HEK293 (cell line): ENCODE data around the gene CDIPT.

Experiments used
- CTCF ChIA-PET: fragments of 350-600 bp; formaldehyde crosslinking; extraction: SDS; loops from one replicate; lab custom pipeline; 2021; ENCODE audit warnings: antibody characterized with exemption; lab: Yijun Ruan, JAX
- POLR2A ChIA-PET: fragments of 300-600 bp; formaldehyde crosslinking; extraction: SDS; loops from one replicate; lab custom pipeline; 2020; ENCODE audit warnings: antibody characterized with exemption, inconsistent platforms; lab: Yijun Ruan, JAX
- H3K27ac ChIP-seq: fragments of 200-500 bp; sonication (Bioruptor generic); 2 replicates; pipeline ENCODE4 v1.5.1; 2014; ENCODE audit warnings: low read depth, low read length, control low read depth, inconsistent platforms; ENCODE audit errors: extremely low read depth
- H3K36me3 ChIP-seq, 2 experiments: fragments of 200-500 bp in 1 of 2; sonication (Bioruptor generic) in 1 of 2; 1 replicate in 1 of 2; 2 replicates in 1 of 2; pipeline ENCODE4 v1.5.1; 2014 to 2017; ENCODE audit warnings: inconsistent platforms in 2 of 2, low read length in 2 of 2; ENCODE audit not compliant: control insufficient read depth in 2 of 2, insufficient read depth in 1 of 2
- H3K4me1 ChIP-seq: fragments of 200-500 bp; sonication (Bioruptor generic); 2 replicates; pipeline ENCODE4 v1.5.1; 2014; ENCODE audit warnings: mild to moderate bottlenecking, low read length, inconsistent platforms; ENCODE audit not compliant: control insufficient read depth, insufficient read depth
- H3K4me3 ChIP-seq: 2 replicates; pipeline ENCODE4 v1.5.1; 2011; ENCODE audit warnings: low read depth, mild to moderate bottlenecking, control low read depth, low read length, moderate library complexity
- H3K9me3 ChIP-seq: fragments of 200-500 bp; sonication (Bioruptor generic); 2 replicates; pipeline ENCODE4 v1.5.1; 2014; ENCODE audit warnings: low read depth, low read length, inconsistent platforms; ENCODE audit not compliant: control insufficient read depth, insufficient read depth
- CTCF ChIP-seq: fragments of 450-650 bp; formaldehyde crosslinking; IDR thresholded peaks from 2 replicates; pipeline ENCODE4 v1.5.1; 2016; ENCODE audit warnings: missing biosample characterization, missing genetic modification characterization
- GFI1B ChIP-seq: fragments of 450-650 bp; formaldehyde crosslinking; IDR thresholded peaks from 2 replicates; pipeline ENCODE4 v1.5.1; 2016; ENCODE audit warnings: missing biosample characterization, missing genetic modification characterization
- GLI2 ChIP-seq: fragments of 450-650 bp; formaldehyde crosslinking; IDR thresholded peaks from 2 replicates; pipeline ENCODE4; 2017; ENCODE audit warnings: missing biosample characterization, missing genetic modification characterization, low read depth, borderline replicate concordance
- HOXC10 ChIP-seq: sonication (generic); formaldehyde crosslinking; IDR thresholded peaks from 2 replicates; pipeline ENCODE4 v1.8.1; 2023; ENCODE audit warnings: mild to moderate bottlenecking, missing genetic modification reagents
- IKZF3 ChIP-seq: fragments of 450-650 bp; IDR thresholded peaks from 2 replicates; pipeline ENCODE4 v1.5.0; 2018; ENCODE audit warnings: missing biosample characterization, mild to moderate bottlenecking, missing genetic modification characterization, moderate library complexity
- KLF17 ChIP-seq: fragments of 450-650 bp; formaldehyde crosslinking; IDR thresholded peaks from 2 replicates; pipeline ENCODE4 v1.5.1; 2016; ENCODE audit warnings: missing biosample characterization, missing genetic modification characterization
- KLF8 ChIP-seq: fragments of 450-650 bp; formaldehyde crosslinking; IDR thresholded peaks from 2 replicates; pipeline ENCODE4 v1.5.1; 2016; ENCODE audit warnings: missing biosample characterization, missing genetic modification characterization
- OSR2 ChIP-seq: fragments of 450-650 bp; formaldehyde crosslinking; IDR thresholded peaks from 2 replicates; pipeline ENCODE4 v1.5.1; 2016; ENCODE audit warnings: missing biosample characterization, missing genetic modification characterization
- RBAK ChIP-seq: fragments of 450-650 bp; formaldehyde crosslinking; IDR thresholded peaks from 2 replicates; pipeline ENCODE4 v1.5.1; 2016; ENCODE audit warnings: missing biosample characterization, missing genetic modification characterization
- ZBTB17 ChIP-seq: fragments of 450-650 bp; formaldehyde crosslinking; IDR thresholded peaks from 2 replicates; pipeline ENCODE4 v1.5.1; 2016; ENCODE audit warnings: missing biosample characterization, missing genetic modification characterization
- ZBTB48 ChIP-seq: fragments of 450-650 bp; formaldehyde crosslinking; IDR thresholded peaks from 2 replicates; pipeline ENCODE4 v1.5.1; 2016; ENCODE audit warnings: missing biosample characterization, missing genetic modification characterization
- ZEB2 ChIP-seq: fragments of 450-650 bp; formaldehyde crosslinking; IDR thresholded peaks from 2 replicates; pipeline ENCODE4 v1.5.1; 2016; ENCODE audit warnings: missing biosample characterization, missing genetic modification characterization
- ZNF121 ChIP-seq: fragments of 450-650 bp; formaldehyde crosslinking; IDR thresholded peaks from 2 replicates; pipeline ENCODE4 v1.5.1; 2016; ENCODE audit warnings: missing biosample characterization, missing genetic modification characterization
- ZNF132 ChIP-seq: fragments of 450-650 bp; formaldehyde crosslinking; IDR thresholded peaks from 2 replicates; pipeline ENCODE4 v1.5.1; 2017; ENCODE audit warnings: missing biosample characterization, missing genetic modification characterization, borderline replicate concordance
- ZNF146 ChIP-seq: fragments of 450-650 bp; formaldehyde crosslinking; IDR thresholded peaks from 2 replicates; pipeline ENCODE4 v1.5.1; 2016; ENCODE audit warnings: missing biosample characterization, missing genetic modification characterization
- ZNF214 ChIP-seq: fragments of 450-650 bp; formaldehyde crosslinking; IDR thresholded peaks from 2 replicates; pipeline ENCODE4 v1.5.1; 2017; ENCODE audit warnings: missing biosample characterization, mild to moderate bottlenecking, missing genetic modification characterization, borderline replicate concordance
- ZNF221 ChIP-seq: fragments of 450-650 bp; formaldehyde crosslinking; IDR thresholded peaks from 2 replicates; pipeline ENCODE4 v1.5.1; 2017; ENCODE audit warnings: missing biosample characterization, missing genetic modification characterization, borderline replicate concordance
- ZNF239 ChIP-seq: fragments of 450-650 bp; formaldehyde crosslinking; IDR thresholded peaks from 2 replicates; pipeline ENCODE4 v1.5.1; 2016; ENCODE audit warnings: missing biosample characterization, missing genetic modification characterization
- ZNF24 ChIP-seq: fragments of 450-650 bp; formaldehyde crosslinking; IDR thresholded peaks from 2 replicates; pipeline ENCODE4 v1.5.1; 2016; ENCODE audit warnings: missing biosample characterization, missing genetic modification characterization
- ZNF248 ChIP-seq: fragments of 450-650 bp; formaldehyde crosslinking; IDR thresholded peaks from 2 replicates; pipeline ENCODE4 v1.5.1; 2017; ENCODE audit warnings: missing biosample characterization, missing genetic modification characterization
- ZNF302 ChIP-seq: fragments of 450-650 bp; formaldehyde crosslinking; IDR thresholded peaks from 2 replicates; pipeline ENCODE4 v1.5.1; 2016; ENCODE audit warnings: missing biosample characterization, missing genetic modification characterization, low read depth
- ZNF398 ChIP-seq: fragments of 450-650 bp; formaldehyde crosslinking; IDR thresholded peaks from 2 replicates; pipeline ENCODE4 v1.5.1; 2017; ENCODE audit warnings: missing biosample characterization, missing genetic modification characterization
- ZNF416 ChIP-seq: fragments of 450-650 bp; formaldehyde crosslinking; IDR thresholded peaks from 2 replicates; pipeline ENCODE4 v1.5.1; 2016; ENCODE audit warnings: missing biosample characterization, missing genetic modification characterization
- ZNF488 ChIP-seq: fragments of 450-650 bp; formaldehyde crosslinking; IDR thresholded peaks from 2 replicates; pipeline ENCODE4 v1.5.1; 2016; ENCODE audit warnings: missing biosample characterization, missing genetic modification characterization
- ZNF571 ChIP-seq: fragments of 450-650 bp; formaldehyde crosslinking; IDR thresholded peaks from 2 replicates; pipeline ENCODE4 v1.5.0; 2017; ENCODE audit warnings: missing biosample characterization, missing genetic modification characterization
- ZNF580 ChIP-seq: fragments of 450-650 bp; formaldehyde crosslinking; IDR thresholded peaks from 2 replicates; pipeline ENCODE4 v1.5.1; 2016; ENCODE audit warnings: missing biosample characterization, missing genetic modification characterization
- ZNF621 ChIP-seq: fragments of 450-650 bp; formaldehyde crosslinking; IDR thresholded peaks from 2 replicates; pipeline ENCODE4 v1.5.1; 2017; ENCODE audit warnings: missing biosample characterization, missing genetic modification characterization
- ZNF791 ChIP-seq: fragments of 450-650 bp; formaldehyde crosslinking; IDR thresholded peaks from 2 replicates; pipeline ENCODE4 v1.5.1; 2016; ENCODE audit warnings: missing biosample characterization, missing genetic modification characterization
- ZSCAN16 ChIP-seq: fragments of 450-650 bp; formaldehyde crosslinking; IDR thresholded peaks from 2 replicates; pipeline ENCODE4 v1.5.1; 2016; ENCODE audit warnings: missing biosample characterization, missing genetic modification characterization
- ZSCAN5A ChIP-seq: fragments of 450-650 bp; formaldehyde crosslinking; IDR thresholded peaks from 2 replicates; pipeline ENCODE4 v1.5.1; 2016; ENCODE audit warnings: missing biosample characterization, missing genetic modification characterization

The CDIPT gene

GRCh38 chr16:29900102-29900887 is 37.3 kb upstream of the CDIPT start, which contains the start of gene ASPHD1 (continued):
- peak; percentile 77; the same call in 1 of the 2 replicates for TF ChIP-seq KLF8
- TF ChIP-seq ZNF302 (tag by site-specific recombination) = no peak
- no peak for TF ChIP-seq RBAK
- TF ChIP-seq ZNF621 (tag by site-specific recombination) = 0 out of 2 replicates have a peak, but pooled peaks have one; percentile 75
- TF ChIP-seq ZNF132 (tag by site-specific recombination) = no peak
- TF ChIP-seq ZNF214 (tag by site-specific recombination) = no peak
- 0 out of 2 replicates have a peak, but pooled peaks have one; percentile 37 for TF ChIP-seq ZBTB48
- peak; percentile 57; the same call in 1 of the 2 replicates for TF ChIP-seq ZEB2
- peak; percentile 22; the same call in 1 of the 2 replicates for TF ChIP-seq ZNF239 (tag by site-specific recombination)
- TF ChIP-seq ZNF146 (tag by site-specific recombination) = peak; percentile 18
- no peak for TF ChIP-seq ZNF221 (tag by site-specific recombination)
- peak; percentile 50; the same call in 1 of the 2 replicates for TF ChIP-seq ZNF24 (tag by site-specific recombination)

- H3K27ac ChIP-seq = no peak within 1 kb of the TSS
- CTCF ChIA-PET = interaction anchor here (0.7 to 2.1 kb wide), 5 partner anchors 27 to 123 kb away, joined by 3 to 10 read pairs (median 3); partner anchors contain the start of gene PAGR1
- TF ChIP-seq ZSCAN5A (tag by site-specific recombination) = no peak
- TF ChIP-seq GLI2 = no peak
- no peak for TF ChIP-seq ZNF488 (tag by site-specific recombination)
- TF ChIP-seq ZSCAN16 (tag by site-specific recombination) = no peak
- no peak for TF ChIP-seq GFI1B
- TF ChIP-seq ZNF416 = no peak
- no peak for TF ChIP-seq ZNF248 (tag by site-specific recombination)
- TF ChIP-seq ZNF571 (tag by site-specific recombination) = no peak
- no peak for TF ChIP-seq HOXC10 (CRISPR knock-in tag)
- TF ChIP-seq IKZF3 (tag by site-specific recombination) = peak; percentile 70
- no peak for TF ChIP-seq ZNF791 (tag by site-specific recombination)
- TF ChIP-seq ZNF580 (tag by site-specific recombination) = no peak
- TF ChIP-seq ZNF398 (tag by site-specific recombination) = peak; percentile 96
- TF ChIP-seq ZNF121 (tag by site-specific recombination) = peak; percentile 93
- no peak for TF ChIP-seq OSR2 (tag by site-specific recombination)
- TF ChIP-seq ZBTB17 (tag by site-specific recombination) = peak; percentile 53; the same call in 1 of the 2 replicates
- peak; percentile 79; the same call in 1 of the 2 replicates for TF ChIP-seq CTCF (tag by site-specific recombination)
- TF ChIP-seq KLF17 = no peak
Observed at GRCh38 chr16:29899516-29900101, 36.6 kb upstream of the CDIPT start, which contains the start of gene SEZ6L2. TSS of gene SEZ6L2 (minus strand) at chr16:29899550. CDS start at chr16:29899019, 531 bp downstream.

More at GRCh38 chr16:29899516-29900101, 36.6 kb upstream of the CDIPT start, which contains the start of gene SEZ6L2:
- Histone ChIP-seq H3K4me1 (peaks cover 2% of the 10 kb centered on the region; the same call in 1 of the 2 replicates), H3K4me3 (peak within 1 kb of the TSS; percentile 51), H3K9me3 (no peaks in the 10 kb centered on the region), H3K36me3 (no peaks in the 10 kb centered on the region)
- POLR2A ChIA-PET = interaction anchor here (0.5 to 2.2 kb wide), 21 partner anchors 9 to 107 kb away, joined by 3 to 13 read pairs (median 4); partner anchors contain the start of genes CDIPT, HIRIP3, MVP and TAOK2
